ENCODE data around the gene CTU1.

DNA sequence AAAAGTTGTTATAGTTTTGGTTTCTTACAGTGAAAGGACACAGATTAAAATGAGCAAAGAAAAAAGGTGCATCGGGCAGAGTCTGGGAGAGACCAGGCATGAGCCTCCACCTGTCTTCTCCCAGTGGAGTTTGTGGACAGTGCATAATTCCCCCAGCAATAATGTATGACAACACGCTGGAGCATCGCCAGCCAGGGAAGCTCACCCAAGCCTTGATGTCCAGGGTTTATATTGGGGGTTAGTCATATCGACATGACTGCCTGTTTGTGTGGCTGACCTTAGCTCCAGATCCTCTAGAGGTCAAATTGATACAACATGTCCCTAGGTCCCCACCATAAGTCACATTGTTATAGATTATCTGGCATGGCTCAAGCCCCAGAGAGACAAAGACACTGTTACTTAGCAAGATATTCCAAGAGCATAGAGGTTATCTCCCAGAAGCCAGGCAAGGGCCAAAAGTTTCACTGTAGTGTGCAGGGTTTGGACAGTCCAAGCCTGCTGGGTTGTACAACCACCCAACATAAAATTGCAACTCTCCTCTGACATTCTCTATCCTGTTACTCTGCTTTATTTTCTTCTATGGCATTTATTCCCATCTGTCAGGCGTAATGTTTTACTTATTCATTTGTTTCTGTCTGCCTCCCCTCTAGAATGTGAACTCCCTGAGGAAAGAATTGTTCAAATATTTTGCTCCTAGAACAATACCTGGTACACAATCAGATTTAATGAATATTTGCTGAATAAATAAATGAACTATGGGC is 37.7 kb downstream of the CTU1 start:
- TF ChIP-seq, protein P1, sequence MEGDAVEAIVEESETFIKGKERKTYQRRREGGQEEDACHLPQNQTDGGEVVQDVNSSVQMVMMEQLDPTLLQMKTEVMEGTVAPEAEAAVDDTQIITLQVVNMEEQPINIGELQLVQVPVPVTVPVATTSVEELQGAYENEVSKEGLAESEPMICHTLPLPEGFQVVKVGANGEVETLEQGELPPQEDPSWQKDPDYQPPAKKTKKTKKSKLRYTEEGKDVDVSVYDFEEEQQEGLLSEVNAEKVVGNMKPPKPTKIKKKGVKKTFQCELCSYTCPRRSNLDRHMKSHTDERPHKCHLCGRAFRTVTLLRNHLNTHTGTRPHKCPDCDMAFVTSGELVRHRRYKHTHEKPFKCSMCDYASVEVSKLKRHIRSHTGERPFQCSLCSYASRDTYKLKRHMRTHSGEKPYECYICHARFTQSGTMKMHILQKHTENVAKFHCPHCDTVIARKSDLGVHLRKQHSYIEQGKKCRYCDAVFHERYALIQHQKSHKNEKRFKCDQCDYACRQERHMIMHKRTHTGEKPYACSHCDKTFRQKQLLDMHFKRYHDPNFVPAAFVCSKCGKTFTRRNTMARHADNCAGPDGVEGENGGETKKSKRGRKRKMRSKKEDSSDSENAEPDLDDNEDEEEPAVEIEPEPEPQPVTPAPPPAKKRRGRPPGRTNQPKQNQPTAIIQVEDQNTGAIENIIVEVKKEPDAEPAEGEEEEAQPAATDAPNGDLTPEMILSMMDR (IDR thresholded peaks at IDR 0.05; ENCODE audit: borderline replicate concordance, extremely low read depth, low read length, poor library complexity, severe bottlenecking): no peak
- no peak for TF ChIP-seq EZH2 (IDR thresholded peaks at IDR 0.05; ENCODE audit: borderline replicate concordance, low read depth, low read length, severe bottlenecking)
